ENCODE results near the gene HECTD3. TPM values are rescaled to one million over a fixed set of nuclear protein-coding genes. Genes with fewer than 3 reads are reported as not detected.

The HECTD3 gene
- total and polyA plus RNA-seq, 9 of the 15 experiments (the other 6 are each of a cell fraction or from before 2014, with no cell fraction given), result 6.3 to 50.8 (median 18.9) TPM

- no peak for TF ChIP-seq TSHZ1 (CRISPR knock-in tag; IDR thresholded peaks at IDR 0.05)
- no peak; the same call in 1 of the 2 replicates for TF ChIP-seq THRB (CRISPR knock-in tag; conservative IDR thresholded peaks at IDR 0.05)
- TF ChIP-seq ELF4 (CRISPR knock-in tag; IDR thresholded peaks at IDR 0.05), result no peak
- 0 out of 2 replicates have a peak, but pooled peaks have one; percentile 34 for TF ChIP-seq KAT7 (CRISPR knock-in tag; IDR thresholded peaks at IDR 0.05; ENCODE audit: borderline replicate concordance)
- TF ChIP-seq RBFOX2 (IDR thresholded peaks at IDR 0.05; ENCODE audit: low read depth, low read length), result peak; percentile 85
- TF ChIP-seq HMG20A (CRISPR knock-in tag; conservative IDR thresholded peaks at IDR 0.05), result no peak
- TF ChIP-seq POLR2AphosphoS2 (IDR thresholded peaks at IDR 0.05; ENCODE audit: low read length), result no peak
- peak; percentile 63; the same call in 1 of the 2 replicates for TF ChIP-seq GTF2A2 (tag; IDR thresholded peaks at IDR 0.05)
- 0 out of 2 replicates have a peak, but pooled peaks have one; percentile 18 for TF ChIP-seq ZNF583 (CRISPR knock-in tag; IDR thresholded peaks at IDR 0.05)
- TF ChIP-seq ZNF197 (CRISPR knock-in tag; IDR thresholded peaks at IDR 0.05; ENCODE audit: low read depth), result peak; percentile 43
- TF ChIP-seq ETV6 (IDR thresholded peaks at IDR 0.05; ENCODE audit: borderline replicate concordance in 1 of 2, low read depth in 2 of 2, low read length in 1 of 2), result no peak
- no peak for TF ChIP-seq ETV6 (CRISPR knock-in tag; IDR thresholded peaks at IDR 0.05; ENCODE audit: borderline replicate concordance)
- no peak for TF ChIP-seq ZKSCAN3 (CRISPR knock-in tag; IDR thresholded peaks at IDR 0.05)
- peak; percentile 72 for TF ChIP-seq MYC (IDR thresholded peaks at IDR 0.05; ENCODE audit: low read depth, low read length)
- peak; percentile 80; the same call in 1 of the 2 replicates for TF ChIP-seq MYC (CRISPR knock-in tag; IDR thresholded peaks at IDR 0.05; ENCODE audit: borderline replicate concordance, low read depth)
- TF ChIP-seq FOXP1 (CRISPR knock-in tag; IDR thresholded peaks at IDR 0.05), result no peak
- TF ChIP-seq SMC3 (conservative IDR thresholded peaks at IDR 0.05; ENCODE audit: insufficient read depth, low read depth, low read length), result 0 out of 2 replicates have a peak, but pooled peaks have one; percentile 10
- no peak for TF ChIP-seq XRCC4 (IDR thresholded peaks at IDR 0.05; ENCODE audit: extremely low read depth, insufficient read depth, insufficient read length)
- TF ChIP-seq RHOXF2B (CRISPR knock-in tag; conservative IDR thresholded peaks at IDR 0.05), result no peak; the same call in 1 of the 2 replicates
- peak; percentile 71; the same call in 1 of the 2 replicates for TF ChIP-seq ZNF695 (CRISPR knock-in tag; IDR thresholded peaks at IDR 0.05)
- TF ChIP-seq MXI1 (IDR thresholded peaks at IDR 0.05; ENCODE audit: low read depth, low read length), result peak; percentile 65
- TF ChIP-seq CSDE1 (IDR thresholded peaks at IDR 0.05), result no peak
- TF ChIP-seq POLR2G (IDR thresholded peaks at IDR 0.05; ENCODE audit: low read depth, low read length), result peak; percentile 81
- TF ChIP-seq PYGO2 (tag; IDR thresholded peaks at IDR 0.05), result no peak
- TF ChIP-seq SRSF7 (optimal IDR thresholded peaks at IDR 0.05; ENCODE audit: low read depth, low read length), result no peak
These were observed 914 bp upstream of the HECTD3 start, which contains the start of gene UROD (continued) for GRCh38 chr1:45011837-45012638.
